C1 segment of cervical spinal cord (tissue), 14 donors: Measurements from ENCODE around the gene PADI6.
A peak's percentile ranks its signal among the peaks of the same experiment; 100 is the strongest.
"Not testable (repeated sequence)": the region's sequence is repeated elsewhere in the genome, so short reads cannot be mapped to it uniquely, and the experiment has no call there.

Source experiments
- DNase-seq, 14 donors: peaks; one replicate each; lab custom pipeline; 2025; lab: John Stamatoyannopoulos, UW

PADI6 gene

DNA sequence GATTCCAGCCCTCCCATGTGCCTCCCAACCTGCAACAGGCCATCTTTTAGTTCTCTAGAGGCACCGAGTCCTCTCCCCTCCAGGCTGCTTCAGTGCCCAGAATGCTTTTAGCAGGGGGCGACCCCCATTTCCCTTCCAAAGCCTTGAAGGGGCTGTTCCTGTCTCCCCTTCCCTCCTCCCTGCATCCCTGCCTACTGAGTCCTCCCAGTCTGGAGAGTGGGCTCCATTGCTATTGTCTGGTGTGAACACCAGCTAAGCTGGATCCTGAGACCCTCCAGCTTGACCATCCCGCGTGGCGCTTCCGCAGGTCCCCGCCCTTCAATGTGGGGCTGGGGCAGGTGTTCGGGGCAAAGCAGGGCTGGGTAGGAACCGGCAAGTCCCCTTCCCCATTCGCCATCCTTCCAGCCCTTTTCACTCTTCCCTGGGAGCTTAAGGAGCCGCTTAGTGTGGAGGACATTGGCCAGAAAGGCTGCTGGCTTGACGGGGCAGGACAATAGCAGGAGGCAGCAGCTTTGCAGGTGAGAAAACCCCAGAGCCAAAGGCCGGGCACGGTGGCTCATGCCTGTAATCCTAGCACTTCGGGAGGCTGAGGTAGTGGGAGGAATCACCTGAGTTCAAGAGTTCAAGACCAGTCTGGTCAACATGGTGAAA lies 32.2 kb downstream of the PADI6 start:
- DNase-seq: no peak

DNA sequence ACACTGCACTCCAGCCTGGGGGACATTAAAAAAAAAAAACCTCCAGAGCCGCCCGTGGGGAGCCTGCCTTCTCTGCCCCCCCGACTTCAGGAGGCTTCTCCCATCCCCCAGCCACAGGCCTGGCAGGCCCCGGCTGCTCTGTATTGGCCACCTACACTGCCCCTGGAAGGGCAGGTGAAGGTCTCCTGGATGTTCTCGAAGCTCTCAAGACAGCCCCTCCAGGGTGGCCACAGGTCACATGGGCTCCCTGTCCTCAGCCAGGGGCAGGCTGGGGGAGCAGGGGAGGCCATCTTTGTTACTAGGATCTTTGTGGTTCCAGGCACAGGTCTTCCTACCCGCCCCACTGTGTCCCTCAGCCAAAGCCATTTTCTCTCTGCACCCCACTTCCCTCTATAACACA lies 32.8 kb downstream of the PADI6 start:
- DNase-seq: no peak

- peak in 11 of 14 donors; percentile 7 to 45 (median 21) for DNase-seq
Measured at GRCh38 chr1:17405898-17406759, 34.1 kb downstream of the PADI6 start.

DNA sequence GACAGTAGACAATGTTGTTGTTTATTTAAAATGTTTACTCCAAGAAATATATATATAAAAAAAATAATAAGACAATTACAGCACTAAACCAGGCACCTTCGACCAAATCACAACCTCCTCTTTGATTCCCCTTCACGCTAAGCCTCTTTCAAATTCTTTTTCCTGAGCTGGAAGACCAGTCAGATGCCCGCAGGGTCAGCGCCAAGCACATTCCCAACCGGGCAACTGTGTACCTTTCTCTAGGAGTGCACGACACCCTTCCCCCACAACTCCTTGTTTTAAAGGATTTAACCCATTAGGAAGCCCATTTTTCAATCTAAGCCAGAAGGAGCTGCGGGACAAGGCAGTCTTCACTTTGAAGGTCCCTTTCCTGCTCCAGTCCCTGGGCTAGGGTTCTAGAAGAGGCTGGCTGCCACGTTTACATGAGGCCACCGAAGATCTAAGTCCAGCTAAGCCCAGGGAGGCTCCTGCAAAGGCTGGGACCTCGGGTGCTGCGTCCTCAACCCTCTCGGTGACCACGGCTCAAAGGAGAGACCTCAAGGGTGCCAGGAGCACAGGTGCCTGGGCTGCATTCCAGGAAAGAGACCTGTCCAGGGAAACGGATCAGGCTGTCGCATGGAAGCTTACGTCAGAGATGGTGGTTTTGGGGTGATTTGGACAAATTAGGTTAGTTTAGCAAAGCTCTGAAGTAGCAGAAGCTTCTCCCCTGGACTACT lies 34.9 kb downstream of the PADI6 start:
- DNase-seq: not testable (repeated sequence)

DNA sequence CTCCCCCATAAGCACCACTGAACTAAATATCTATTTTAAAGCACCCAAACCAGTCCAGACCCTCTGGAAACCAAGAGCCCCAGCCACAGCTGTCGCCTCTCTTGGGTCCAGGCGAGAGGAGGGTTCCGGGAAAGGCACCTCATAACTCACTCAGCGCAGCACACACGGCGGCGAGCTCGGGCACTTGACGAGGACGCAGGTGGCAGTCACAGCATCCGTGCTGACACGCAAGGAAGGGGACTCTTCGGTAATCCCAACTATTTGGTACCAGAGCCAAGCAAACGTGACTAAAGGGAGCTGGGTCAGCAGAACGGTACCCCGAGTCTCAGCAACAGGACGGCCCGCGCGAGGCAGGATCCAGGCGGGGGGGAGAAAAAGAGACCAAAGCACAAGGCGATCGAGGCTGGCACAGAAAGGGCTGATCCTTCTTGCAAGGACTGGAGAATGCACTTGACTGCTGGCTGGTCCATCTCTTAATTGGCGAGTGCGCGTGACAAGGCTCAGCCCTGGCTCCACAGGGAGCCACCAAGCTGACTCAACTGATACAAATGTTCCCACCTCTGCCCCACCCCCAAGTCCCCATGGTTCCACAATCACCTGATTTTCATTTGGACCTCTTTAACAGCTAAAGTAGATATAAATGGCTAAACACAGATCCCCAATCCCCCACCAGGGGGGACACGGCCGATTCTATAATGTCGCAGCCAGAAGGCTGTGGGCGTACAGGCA lies 36.0 kb downstream of the PADI6 start:
- DNase-seq: not testable (repeated sequence)

- peak in 1 of 14 donors; percentile 74 for DNase-seq
Measured at GRCh38 chr1:17409391-17409811, 37.4 kb downstream of the PADI6 start.

- DNase-seq: no peak
Measured at GRCh38 chr1:17412093-17412870, 40.3 kb downstream of the PADI6 start.

DNA sequence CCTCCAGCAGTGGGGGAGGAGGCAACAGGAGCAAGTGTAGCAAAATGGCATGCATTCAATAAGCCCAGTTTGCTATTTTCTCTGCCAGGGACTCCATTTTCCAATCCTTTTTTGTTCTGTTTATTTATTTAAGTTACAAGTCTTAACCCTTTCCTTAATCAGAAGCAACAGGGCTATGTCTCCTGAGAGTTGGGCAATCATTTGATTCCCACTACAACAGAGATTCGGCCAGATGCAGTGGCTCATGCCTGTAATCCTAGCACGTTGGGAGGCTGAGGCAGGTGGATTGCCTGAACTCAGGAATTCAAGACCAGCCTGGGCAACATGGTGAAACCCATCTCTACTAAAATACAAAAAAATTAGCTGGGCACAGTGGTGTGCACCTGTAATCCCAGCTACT lies 42.0 kb downstream of the PADI6 start:
- DNase-seq: no peak

DNA sequence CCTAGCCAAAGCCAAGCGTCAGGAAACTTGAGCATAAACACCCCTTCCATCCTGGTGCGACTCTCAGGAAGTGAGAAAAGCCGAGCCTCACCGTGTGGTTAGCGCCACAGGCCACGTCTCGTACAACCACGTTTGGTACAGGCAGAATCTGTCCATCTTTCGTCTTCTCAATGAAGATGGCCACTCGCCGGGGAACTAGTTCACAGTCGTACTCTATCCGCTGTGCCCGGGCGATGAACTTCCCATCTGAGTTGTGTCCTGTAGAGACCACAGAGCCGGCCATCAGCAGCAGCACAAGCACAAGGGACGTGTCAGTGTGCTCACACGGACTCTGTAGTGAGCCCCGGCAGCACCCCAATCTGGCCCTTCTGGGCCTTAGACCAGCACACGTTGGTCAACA lies 44.4 kb downstream of the PADI6 start:
- DNase-seq: no peak

GRCh38 chr1:17419626-17420328 lies 47.8 kb downstream of the PADI6 start:
- DNase-seq: peak in 13 of 14 donors; percentile 12 to 83 (median 35)

- no peak for DNase-seq
Measured at GRCh38 chr1:17420391-17420918, 48.5 kb downstream of the PADI6 start.

GRCh38 chr1:17422461-17422860 lies 50.5 kb downstream of the PADI6 start:
- no peak for DNase-seq

- no peak for DNase-seq
Measured at GRCh38 chr1:17423781-17424245, 51.8 kb downstream of the PADI6 start.

GRCh38 chr1:17425806-17426600 lies 54.0 kb downstream of the PADI6 start:
- DNase-seq: no peak

DNA sequence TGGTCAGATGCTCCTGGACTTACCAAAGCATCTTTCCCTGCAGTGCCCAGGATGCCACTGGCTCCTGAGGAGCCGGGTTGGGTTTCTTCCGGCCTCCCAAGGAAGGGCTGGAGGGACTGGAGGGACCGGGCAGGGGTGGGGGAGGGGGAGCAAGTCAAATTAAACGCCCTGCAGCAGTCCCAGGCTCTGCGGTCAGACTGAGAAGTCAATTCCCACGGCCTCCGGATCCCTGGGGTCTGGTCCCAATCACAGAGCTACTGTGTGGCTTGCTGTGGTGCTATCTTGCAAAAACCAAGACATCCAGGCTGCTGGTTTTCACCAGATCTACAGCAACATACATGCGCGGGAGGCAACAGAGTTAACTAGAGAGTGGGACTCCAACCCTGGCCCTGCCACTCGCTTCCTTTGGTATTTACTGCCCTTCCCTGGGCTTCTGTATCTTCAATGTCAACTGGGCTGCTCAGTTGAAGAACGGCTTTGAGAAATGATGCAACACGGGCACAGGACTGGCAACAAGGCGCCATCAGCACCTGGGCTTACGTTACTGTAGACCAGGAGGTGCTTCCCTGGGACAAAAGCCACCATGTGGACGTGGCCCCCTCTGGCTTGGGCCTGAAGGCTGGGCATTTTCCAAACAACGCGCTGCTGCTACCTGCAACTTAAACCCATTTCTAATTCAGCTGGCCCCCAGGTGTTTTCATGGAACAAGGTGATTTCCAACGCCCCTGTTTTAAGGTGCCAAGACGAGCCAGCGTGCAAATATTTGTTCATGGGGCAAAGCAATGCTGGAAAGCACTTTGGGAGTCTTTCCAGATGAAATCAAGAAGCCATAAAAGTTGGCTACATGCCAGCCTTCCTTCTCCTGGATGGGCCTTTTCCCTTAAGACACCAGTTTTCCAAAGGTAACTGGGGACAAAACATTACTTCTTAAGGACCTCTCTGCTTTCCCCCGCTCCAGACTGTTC lies 56.0 kb downstream of the PADI6 start:
- no peak for DNase-seq

- DNase-seq: no peak
Measured at GRCh38 chr1:17429183-17429582, 57.2 kb downstream of the PADI6 start.

DNA sequence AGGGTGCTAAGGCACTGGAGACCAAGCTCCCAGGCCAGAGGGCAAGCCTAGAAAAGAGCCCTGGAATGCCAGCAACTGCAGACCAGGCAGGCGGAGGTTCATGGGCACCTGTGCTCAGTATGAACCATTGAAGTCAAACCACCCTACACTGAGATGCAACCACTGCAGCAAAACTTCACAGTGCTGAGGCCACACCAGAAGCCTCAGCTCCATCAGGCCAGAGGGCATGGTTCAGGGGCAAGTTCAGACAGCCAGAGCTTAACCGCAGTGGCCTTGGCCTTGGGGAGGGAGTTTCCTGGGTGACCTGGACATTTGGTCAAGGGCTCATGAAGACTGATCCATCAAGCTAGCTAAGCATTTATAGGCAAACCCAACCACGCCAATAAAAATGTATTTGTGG lies 60.4 kb downstream of the PADI6 start:
- no peak for DNase-seq

- DNase-seq: no peak
Measured at GRCh38 chr1:17433261-17433660, 61.3 kb downstream of the PADI6 start.
